ENCODE data around the gene KRTAP4-8.
"Not testable (repeated sequence)": the region's sequence is repeated elsewhere in the genome, so short reads cannot be mapped to it uniquely, and the experiment has no call there.

Gene KRTAP4-8

DNA sequence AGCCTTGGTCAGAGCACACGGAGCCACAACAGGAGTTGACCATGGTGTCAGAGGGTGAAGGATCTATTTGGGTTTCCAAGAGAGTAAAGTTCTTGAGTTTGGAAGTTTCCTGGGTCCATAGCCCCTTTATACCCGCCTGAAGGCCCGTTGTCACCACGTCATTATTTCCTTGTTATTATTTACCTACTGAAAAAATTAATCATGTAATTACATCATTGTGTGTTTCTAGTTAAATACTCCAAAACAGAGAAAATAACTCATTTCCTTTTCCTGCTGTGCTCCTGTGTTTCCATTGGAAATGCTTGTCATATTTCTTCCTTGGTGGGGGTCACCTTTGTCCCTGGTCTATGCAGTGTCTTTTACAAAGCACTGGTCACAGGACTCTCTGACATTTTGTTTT, at the start of gene KRTAP4-8:
Gene KRTAP4-8, minus strand, starts transcription at position 101 of the 400 bp plus-strand sequence. Its CDS starts 58 bp downstream, at position 43.
- Mint-ChIP-seq H3K36me3 (ENCODE audit: low read depth) (no peaks in the 10 kb centered on the region), H3K27me3 (peaks cover 27% of the 10 kb centered on the region), H3K9me3 (no peaks in the 10 kb centered on the region), H3K4me3 (no peak within 1 kb of the TSS), H3K4me1 (ENCODE audit: low read depth) (peaks cover 5% of the 10 kb centered on the region), H3K27ac (no peak within 1 kb of the TSS)
- DNase-seq = no peak

DNA sequence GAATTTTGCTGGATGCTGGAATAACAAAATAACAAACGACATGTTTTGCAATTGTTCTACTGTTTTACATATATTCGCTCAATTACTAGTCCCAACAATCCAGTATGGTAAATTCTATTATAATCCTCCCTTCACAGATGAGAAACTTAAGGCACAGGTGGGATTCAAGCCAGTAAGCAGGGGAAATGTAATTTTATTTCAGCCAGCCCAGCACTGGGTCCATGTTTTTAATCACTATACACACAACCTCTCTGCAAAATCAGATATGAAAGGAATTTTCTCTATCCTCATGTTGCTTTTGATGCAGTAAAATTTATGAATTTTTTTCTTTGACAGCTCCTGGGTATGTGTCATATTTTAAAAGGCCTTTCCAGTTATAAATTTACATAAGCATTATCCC, 47.3 kb upstream of the KRTAP4-8 start:
- peaks cover 11% of the 10 kb centered on the region for H3K27me3 Mint-ChIP-seq
- no peak overlapping the region for H3K4me3 Mint-ChIP-seq
- H3K9me3 Mint-ChIP-seq = peaks cover 18% of the 10 kb centered on the region
- no peaks in the 10 kb centered on the region for H3K4me1 Mint-ChIP-seq (ENCODE audit: low read depth)
- no peak overlapping the region for H3K27ac Mint-ChIP-seq
- H3K36me3 Mint-ChIP-seq (ENCODE audit: low read depth) = peaks cover 4% of the 10 kb centered on the region
- no peak for DNase-seq

DNA sequence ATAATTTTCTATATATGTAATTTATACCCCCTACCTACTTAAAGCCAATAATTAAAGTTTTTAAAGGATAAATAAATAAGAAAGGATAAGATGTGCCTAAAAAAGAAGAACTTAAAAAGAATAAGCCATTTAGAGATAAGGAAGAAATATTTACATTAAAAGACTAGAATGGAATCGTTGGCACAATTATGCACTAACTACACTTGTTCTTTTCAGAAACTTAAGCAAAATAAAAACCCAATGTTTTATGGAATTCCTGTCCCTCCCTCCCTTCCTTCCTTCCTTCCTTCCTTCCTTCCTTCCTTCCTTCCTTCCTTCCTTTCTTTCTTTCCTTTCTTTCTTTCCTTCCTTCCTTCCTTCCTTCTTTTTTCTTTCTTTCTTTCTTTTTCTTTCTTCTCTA, 46.9 kb upstream of the KRTAP4-8 start:
- Mint-ChIP-seq H3K9me3 (peaks cover 18% of the 10 kb centered on the region), H3K4me3 (no peak overlapping the region), H3K4me1 (ENCODE audit: low read depth) (no peaks in the 10 kb centered on the region), H3K36me3 (ENCODE audit: low read depth) (peaks cover 4% of the 10 kb centered on the region), H3K27ac (no peak overlapping the region), H3K27me3 (peaks cover 11% of the 10 kb centered on the region)
- no peak for DNase-seq

DNA sequence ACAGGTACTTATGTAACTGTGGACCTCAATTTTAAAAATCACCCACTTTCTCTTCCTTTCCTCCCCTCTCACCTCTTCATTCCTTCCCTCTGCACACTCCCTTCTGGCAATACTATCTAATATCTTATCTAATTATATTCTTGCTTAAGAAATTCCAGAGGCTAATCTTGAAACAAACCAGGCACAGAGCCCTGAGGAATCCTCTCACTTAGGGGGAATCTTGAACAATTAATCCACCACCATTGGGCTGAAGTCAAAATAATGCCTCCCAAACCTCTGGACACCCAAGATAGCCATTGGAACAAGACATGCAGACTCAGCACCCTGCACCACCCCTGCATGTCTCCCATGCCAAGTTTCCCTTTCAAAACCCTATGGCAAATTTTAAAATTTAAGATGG, 43.4 kb upstream of the KRTAP4-8 start:
- H3K27me3 Mint-ChIP-seq = peaks cover 13% of the 10 kb centered on the region
- H3K4me1 Mint-ChIP-seq (ENCODE audit: low read depth) = no peaks in the 10 kb centered on the region
- peaks cover 28% of the 10 kb centered on the region for H3K9me3 Mint-ChIP-seq
- no peak overlapping the region for H3K4me3 Mint-ChIP-seq
- H3K27ac Mint-ChIP-seq = no peak overlapping the region
- DNase-seq = no peak
- peaks cover 7% of the 10 kb centered on the region for H3K36me3 Mint-ChIP-seq (ENCODE audit: low read depth)

DNA sequence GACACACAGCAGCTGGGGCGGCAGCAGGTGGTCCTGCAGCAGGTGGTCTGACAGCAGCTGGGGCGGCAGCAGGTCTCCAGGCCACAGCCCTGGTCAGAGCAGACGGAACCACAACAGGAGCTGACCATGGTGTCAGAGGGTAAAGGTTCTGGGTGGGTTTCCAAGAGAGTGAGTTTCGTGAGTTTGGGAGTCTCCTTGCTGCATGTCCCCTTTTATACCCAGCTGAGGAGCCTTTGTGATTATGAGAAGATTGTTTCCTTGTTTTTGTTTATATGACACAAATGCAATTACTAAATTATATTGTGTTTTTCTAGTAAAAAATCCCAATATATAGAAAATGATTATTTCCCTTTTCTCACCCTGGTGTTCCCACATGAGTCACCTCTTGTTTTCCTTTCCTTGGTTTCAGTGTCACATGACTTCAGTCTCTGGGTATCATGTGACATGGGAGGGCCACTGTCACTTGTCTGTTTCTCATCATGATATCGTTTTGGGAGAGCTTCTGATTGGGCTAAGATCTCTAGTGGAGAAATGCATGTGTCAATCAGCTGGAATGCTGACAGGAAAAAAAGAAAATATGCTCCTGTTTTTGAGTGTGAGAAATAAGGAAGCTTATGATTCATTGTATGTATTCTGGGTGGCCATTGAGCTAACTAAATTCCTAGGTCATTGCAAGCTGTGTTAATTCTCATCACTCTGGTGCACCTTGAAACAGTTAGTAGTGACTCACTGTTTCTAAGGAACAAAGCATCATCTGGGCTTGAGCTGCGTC, 42.6 kb upstream of the KRTAP4-8 start, which contains the start of gene KRTAP4-6:
Gene KRTAP4-6, minus strand, starts transcription at position 185 of the 772 bp plus-strand sequence. Its CDS starts 57 bp downstream, at position 128.
- peaks cover 7% of the 10 kb centered on the region for H3K36me3 Mint-ChIP-seq (ENCODE audit: low read depth)
- H3K4me1 Mint-ChIP-seq (ENCODE audit: low read depth) = no peaks in the 10 kb centered on the region
- H3K4me3 Mint-ChIP-seq = no peak within 1 kb of the TSS
- no peak for DNase-seq
- peaks cover 28% of the 10 kb centered on the region for H3K9me3 Mint-ChIP-seq
- H3K27me3 Mint-ChIP-seq = peaks cover 13% of the 10 kb centered on the region
- no peak within 1 kb of the TSS for H3K27ac Mint-ChIP-seq

DNA sequence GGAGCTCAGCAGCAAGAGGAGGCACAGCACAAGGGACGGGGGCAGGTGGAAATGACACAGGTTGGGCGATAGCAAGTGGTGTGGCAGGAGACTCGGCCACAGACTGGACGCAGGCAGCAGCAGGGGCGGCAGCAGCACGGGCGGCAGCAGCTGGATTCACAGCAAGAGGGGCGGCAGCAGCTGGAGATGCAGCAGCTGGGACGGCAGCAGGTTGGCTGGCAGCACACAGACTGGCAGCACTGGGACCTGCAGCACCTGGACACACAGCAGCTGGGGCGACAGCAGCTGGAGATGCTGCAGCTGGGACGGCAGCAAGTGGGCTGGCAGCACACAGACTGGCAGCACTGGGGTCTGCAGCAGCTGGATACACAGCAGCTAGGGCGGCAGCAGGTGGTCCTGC, 41.9 kb upstream of the KRTAP4-8 start:
- Mint-ChIP-seq H3K9me3 (peaks cover 28% of the 10 kb centered on the region), H3K27me3 (peaks cover 13% of the 10 kb centered on the region)
- H3K4me3 Mint-ChIP-seq; DNase-seq; H3K36me3 Mint-ChIP-seq (ENCODE audit: low read depth); H3K4me1 Mint-ChIP-seq (ENCODE audit: low read depth); H3K27ac Mint-ChIP-seq: not testable (repeated sequence)

DNA sequence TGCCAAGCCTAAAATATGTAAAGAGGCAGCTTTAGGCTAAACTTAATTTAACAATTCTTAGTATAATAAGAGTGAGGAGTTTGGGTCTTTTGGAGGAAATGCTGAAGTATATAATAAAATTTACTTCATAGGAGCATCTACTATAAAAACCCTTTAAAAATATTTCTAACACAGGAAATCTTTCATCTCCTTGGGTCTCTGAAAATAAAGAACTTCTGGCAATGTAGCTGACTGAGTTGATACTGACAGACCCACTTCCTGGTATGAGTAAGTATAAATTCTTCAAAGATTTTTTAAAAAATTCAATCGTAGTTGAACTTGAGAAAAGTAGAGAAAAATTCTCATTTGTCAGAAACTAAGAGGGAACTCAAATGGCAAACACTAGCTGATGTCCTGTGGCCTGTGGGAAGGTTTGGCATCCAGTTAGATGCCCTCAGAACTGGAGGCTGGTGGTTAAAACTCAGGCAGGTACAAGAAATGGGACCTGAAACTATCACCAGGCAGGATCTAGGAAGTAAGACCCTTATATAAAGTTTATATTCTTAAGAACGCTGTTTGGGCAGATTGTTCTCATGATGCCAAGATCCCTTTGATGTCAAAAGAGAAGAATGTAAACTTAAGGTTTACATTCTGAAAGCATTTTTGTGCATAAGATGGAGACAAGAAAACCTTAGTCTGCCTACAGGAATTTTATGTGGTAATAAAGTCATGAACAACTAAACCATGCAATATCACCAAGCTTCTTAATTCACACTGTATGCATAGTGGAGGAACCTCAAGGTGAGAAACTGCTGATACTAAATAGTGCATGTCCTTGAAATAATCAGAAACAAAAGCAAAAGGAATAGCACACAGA, 36.2 kb upstream of the KRTAP4-8 start:
- Mint-ChIP-seq H3K9me3 (peaks cover 7% of the 10 kb centered on the region), H3K27me3 (peaks cover 4% of the 10 kb centered on the region), H3K36me3 (ENCODE audit: low read depth) (no peaks in the 10 kb centered on the region), H3K4me1 (ENCODE audit: low read depth) (peaks cover 7% of the 10 kb centered on the region), H3K27ac (no peak overlapping the region), H3K4me3 (no peak overlapping the region)
- no peak for DNase-seq

DNA sequence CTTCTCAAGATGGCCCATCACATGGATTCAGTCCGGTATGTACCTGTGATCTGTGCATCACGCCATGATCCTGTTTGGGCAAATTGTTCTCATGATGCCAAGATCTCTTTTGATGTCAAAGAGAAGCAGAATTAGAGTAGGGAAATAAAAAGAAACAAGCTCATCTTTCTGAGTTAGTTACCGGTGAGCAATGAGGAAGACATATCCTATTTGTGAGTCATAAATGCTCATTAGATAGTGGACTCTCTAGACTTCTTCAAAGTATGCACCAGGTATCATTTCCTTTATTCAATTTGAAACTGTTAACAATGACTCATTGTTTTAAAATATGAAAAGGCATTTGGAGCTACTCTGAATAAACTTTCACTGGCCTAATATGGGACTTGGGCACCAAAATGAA, 34.0 kb upstream of the KRTAP4-8 start:
- no peaks in the 10 kb centered on the region for H3K27me3 Mint-ChIP-seq
- H3K4me3 Mint-ChIP-seq = no peak overlapping the region
- no peak overlapping the region for H3K27ac Mint-ChIP-seq
- DNase-seq = no peak
- H3K9me3 Mint-ChIP-seq = no peaks in the 10 kb centered on the region
- H3K36me3 Mint-ChIP-seq (ENCODE audit: low read depth) = no peaks in the 10 kb centered on the region
- peaks cover 7% of the 10 kb centered on the region for H3K4me1 Mint-ChIP-seq (ENCODE audit: low read depth)

DNA sequence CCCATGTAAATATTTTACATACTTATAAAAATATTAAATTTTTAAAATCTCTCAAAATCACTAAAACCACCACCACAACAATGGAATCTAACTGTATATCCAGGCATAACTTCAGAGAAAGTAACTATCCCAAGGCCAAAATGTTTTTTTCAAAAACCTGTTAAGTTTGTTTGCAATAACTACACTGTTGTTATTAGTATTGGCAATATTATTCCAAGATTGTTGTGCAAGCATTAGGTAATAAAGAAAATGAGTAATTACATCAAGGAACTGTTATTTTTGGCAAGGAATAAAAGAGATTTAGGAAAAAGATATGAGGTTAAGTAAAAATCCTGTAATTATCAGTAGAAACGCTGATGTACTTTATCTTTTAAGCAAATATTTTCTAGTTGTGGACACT, 29.4 kb upstream of the KRTAP4-8 start:
- H3K27ac Mint-ChIP-seq = no peak overlapping the region
- H3K4me3 Mint-ChIP-seq = no peak overlapping the region
- H3K27me3 Mint-ChIP-seq = peaks cover 14% of the 10 kb centered on the region
- no peak for DNase-seq
- peaks cover 27% of the 10 kb centered on the region for H3K4me1 Mint-ChIP-seq (ENCODE audit: low read depth)
- H3K36me3 Mint-ChIP-seq (ENCODE audit: low read depth) = no peaks in the 10 kb centered on the region
- peaks cover under 1% of the 10 kb centered on the region for H3K9me3 Mint-ChIP-seq

DNA sequence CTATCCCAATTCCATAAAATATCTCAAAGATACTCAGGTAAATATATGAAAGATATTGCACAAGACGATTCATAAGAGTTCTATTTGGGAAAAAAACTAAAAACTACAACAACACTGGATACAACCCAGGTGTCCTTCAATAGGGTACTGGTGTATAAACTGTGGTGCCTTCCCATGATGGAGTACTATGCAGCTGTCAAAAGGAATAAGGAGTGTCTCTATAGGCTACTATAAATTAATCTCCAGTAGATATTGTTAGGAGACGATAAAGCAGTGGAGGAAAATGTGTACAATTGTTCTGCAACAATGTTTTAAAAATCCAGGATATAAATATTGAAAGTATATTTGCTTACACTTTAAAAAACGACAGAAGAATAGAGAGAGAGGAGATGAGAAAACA, 28.5 kb upstream of the KRTAP4-8 start:
- Mint-ChIP-seq H3K27me3 (peaks cover 19% of the 10 kb centered on the region), H3K4me1 (ENCODE audit: low read depth) (peaks cover 26% of the 10 kb centered on the region), H3K36me3 (ENCODE audit: low read depth) (no peaks in the 10 kb centered on the region), H3K4me3 (no peak overlapping the region), H3K9me3 (peaks cover 4% of the 10 kb centered on the region), H3K27ac (no peak overlapping the region)
- DNase-seq = no peak

DNA sequence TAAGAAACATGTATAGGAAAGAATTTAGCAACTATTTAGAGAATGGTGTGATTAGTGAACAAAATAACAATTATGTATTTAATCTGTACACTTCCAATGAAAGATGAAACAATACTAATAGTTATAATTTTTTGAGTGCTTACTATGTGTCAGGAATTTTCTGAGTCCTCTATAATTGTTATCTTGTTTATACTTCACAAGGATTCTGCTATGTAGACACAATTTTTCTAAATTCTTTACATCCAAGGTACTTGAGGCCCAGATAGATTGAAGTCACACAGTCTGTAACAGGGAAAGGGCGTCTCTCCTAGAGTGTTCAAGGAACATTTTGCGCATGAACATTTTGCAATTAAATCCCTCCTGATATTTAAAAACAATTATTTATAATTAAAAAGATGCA, 27.1 kb upstream of the KRTAP4-8 start:
- Mint-ChIP-seq H3K4me3 (no peak overlapping the region), H3K4me1 (ENCODE audit: low read depth) (peaks cover 33% of the 10 kb centered on the region), H3K27me3 (peaks cover 23% of the 10 kb centered on the region), H3K36me3 (ENCODE audit: low read depth) (no peaks in the 10 kb centered on the region), H3K9me3 (peaks cover 4% of the 10 kb centered on the region), H3K27ac (no peak overlapping the region)
- DNase-seq = no peak

DNA sequence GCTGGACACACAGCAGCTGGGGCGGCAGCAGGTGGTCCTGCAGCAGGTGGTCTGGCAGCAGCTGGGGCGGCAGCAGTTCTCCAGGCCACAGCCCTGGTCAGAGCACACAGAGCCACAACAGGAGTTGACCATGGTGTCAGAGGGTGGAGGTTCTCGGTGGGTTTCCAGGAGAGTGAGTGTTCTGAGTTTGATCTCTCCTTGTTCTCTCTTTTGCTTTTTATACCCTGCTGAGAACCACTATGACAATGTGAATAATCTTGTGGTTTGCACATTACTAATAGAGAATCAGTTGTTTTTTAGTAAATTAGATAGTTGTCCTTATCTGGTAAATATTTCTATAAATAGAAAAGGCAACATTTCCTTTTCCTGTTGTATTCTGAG, 26.0 kb upstream of the KRTAP4-8 start, which contains the start of gene KRTAP4-12:
Gene KRTAP4-12, minus strand, starts transcription at position 192 of the 381 bp plus-strand sequence. Its CDS starts 60 bp downstream, at position 132.
- Mint-ChIP-seq H3K4me1 (ENCODE audit: low read depth) (peaks cover 37% of the 10 kb centered on the region), H3K27me3 (peaks cover 23% of the 10 kb centered on the region)
- not testable (repeated sequence) for H3K27ac Mint-ChIP-seq; DNase-seq; H3K4me3 Mint-ChIP-seq; H3K9me3 Mint-ChIP-seq; H3K36me3 Mint-ChIP-seq (ENCODE audit: low read depth)

DNA sequence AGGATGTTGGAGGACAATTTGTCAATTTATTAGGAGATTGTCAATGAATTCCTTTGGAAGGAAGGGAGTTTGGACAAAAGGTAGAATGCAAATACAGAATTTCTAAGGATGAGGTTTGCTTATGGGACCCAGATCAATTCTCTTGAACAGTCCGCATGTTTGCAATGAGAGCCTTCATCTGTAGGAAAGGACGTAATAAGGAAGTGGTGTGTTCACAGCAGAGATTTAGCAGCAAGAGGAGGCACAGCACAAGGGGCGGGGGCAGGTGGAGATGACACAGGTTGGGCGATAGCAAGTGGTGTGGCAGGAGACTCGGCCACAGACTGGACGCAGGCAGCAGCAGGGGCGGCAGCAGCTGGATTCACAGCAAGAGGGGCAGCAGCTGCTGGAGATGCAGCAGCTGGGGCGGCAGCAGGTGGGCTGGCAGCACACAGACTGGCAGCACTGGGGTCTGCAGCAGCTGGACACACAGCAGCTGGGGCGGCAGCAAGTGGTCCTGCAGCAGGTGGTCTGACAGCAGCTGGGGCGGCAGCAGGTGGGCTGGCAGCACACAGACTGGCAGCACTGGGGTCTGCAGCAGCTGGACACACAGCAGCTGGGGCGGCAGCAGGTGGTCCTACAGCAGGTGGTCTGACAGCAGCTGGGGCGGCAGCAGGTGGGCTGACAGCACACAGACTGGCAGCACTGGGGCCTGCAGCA, 25.5 kb upstream of the KRTAP4-8 start:
- Mint-ChIP-seq H3K4me1 (ENCODE audit: low read depth) (peaks cover 37% of the 10 kb centered on the region), H3K27me3 (peaks cover 26% of the 10 kb centered on the region)
- H3K36me3 Mint-ChIP-seq (ENCODE audit: low read depth); H3K9me3 Mint-ChIP-seq; H3K27ac Mint-ChIP-seq; DNase-seq; H3K4me3 Mint-ChIP-seq: not testable (repeated sequence)

DNA sequence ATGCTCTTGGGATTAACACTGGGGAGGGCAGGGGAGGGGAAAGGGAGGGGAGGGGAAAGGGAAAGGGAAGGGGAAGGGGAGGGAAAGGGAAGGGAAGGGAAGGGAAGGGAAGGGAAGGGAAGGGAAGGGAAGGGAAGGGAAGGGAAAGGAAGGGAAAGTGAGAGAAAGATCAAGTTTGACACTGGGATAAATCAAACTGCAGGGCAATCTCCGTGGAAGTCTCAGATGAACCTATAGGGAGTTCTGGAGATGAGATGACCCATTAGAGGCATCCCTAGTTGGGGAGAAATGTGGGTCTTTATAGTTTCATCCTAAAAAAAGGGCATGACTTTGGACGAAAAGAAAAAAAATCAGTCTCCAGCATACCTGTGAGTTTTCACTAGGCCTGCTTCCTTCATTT, 23.8 kb upstream of the KRTAP4-8 start:
- Mint-ChIP-seq H3K4me1 (ENCODE audit: low read depth) (peaks cover 37% of the 10 kb centered on the region), H3K9me3 (peaks cover 4% of the 10 kb centered on the region), H3K27ac (no peak overlapping the region), H3K4me3 (no peak overlapping the region), H3K27me3 (peaks cover 33% of the 10 kb centered on the region), H3K36me3 (ENCODE audit: low read depth) (no peaks in the 10 kb centered on the region)
- no peak for DNase-seq
